PC-9 (cell line): ENCODE measurements around the gene CWH43.

Experiments
- CTCF ChIP-seq: fragments of 200-600 bp; sonication (generic); conservative IDR thresholded peaks from 2 replicates; pipeline ENCODE4 v1.6.1; 2017; ENCODE audit warnings: mixed run types, antibody characterized with exemption, mild to moderate bottlenecking, moderate library complexity
- EZH2 ChIP-seq: fragments of 200-600 bp; sonication (generic); IDR thresholded peaks from 2 replicates; pipeline ENCODE4 v1.8.0; 2017; ENCODE audit warnings: antibody characterized with exemption, low read depth

GRCh38 chr4:49032440-49033161 lies 46.5 kb downstream of the CWH43 start:
- TF ChIP-seq CTCF (peak; percentile 84), EZH2 (no peak)
